SK-N-MC (cell line): ENCODE results near the gene MFSD6L.

Source experiments
- EZH2 ChIP-seq: fragments of 200-600 bp; sonication (generic); IDR thresholded peaks from one replicate; pipeline ENCODE4 v1.6.1; 2017; ENCODE audit warnings: antibody characterized with exemption
- POLR2AphosphoS5 ChIP-seq: IDR thresholded peaks from 2 replicates; pipeline ENCODE4 v1.6.1; 2012; ENCODE audit warnings: mild to moderate bottlenecking, low read depth, low read length, borderline replicate concordance

DNA sequence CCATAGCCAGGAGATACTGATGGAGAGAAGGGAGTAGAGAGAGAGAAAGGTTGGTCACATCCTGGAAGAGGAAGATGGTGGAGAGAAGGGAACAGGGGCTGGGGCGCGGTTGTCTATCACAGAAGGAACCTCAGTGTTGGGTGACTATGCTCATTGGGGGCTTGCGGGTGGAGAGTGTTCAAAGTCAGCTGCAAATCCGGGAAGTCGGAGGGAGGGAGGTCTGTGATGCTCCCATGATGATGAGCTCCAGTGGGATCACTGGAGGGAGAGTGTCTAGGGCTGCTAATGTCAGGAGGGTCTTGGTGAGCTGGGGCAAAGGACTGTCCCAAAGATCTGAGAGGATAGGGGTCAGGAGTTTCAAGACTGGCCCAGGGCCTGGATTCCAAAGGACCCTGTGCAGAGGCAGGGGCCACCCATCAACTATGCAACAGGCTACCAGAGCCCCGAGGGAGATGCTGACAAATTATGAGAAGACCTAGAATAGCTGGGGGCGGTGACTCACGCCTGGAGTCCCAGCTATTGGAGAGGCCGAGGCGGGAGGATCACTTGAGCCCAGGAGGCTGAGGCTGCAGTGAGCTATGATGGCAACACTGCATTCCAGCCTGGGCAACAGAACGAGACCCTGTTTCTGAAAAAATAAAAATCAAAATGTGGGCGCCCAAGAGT, 43.4 kb downstream of the MFSD6L start:
- TF ChIP-seq POLR2AphosphoS5 (no peak), EZH2 (no peak)
